NCI-H2171 (cell line): ENCODE results near the gene GJA1.

Experiments
- DNase-seq: peaks from one replicate; lab custom pipeline; 2025; lab: John Stamatoyannopoulos, UW

GJA1 gene

DNA sequence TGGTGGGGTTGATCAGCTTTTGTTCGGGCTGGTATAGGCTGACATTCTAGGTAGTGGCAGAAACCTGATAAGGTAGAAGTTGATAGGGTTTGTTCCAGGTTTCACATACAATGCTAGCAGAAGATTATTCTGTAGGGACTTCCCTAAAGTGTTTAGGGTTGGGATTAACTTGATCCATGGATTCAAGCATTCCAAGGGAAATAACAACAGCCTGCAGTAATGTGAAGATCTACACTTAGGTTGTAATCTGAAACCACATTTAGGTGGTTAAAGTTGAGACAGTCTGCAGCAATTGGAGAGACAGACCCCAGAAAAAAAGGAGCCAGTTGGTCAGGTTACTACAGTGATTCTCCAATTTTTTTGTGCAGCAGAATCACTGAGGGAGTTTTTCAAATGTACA lies 56.1 kb downstream of the GJA1 start:
- no peak for DNase-seq

DNA sequence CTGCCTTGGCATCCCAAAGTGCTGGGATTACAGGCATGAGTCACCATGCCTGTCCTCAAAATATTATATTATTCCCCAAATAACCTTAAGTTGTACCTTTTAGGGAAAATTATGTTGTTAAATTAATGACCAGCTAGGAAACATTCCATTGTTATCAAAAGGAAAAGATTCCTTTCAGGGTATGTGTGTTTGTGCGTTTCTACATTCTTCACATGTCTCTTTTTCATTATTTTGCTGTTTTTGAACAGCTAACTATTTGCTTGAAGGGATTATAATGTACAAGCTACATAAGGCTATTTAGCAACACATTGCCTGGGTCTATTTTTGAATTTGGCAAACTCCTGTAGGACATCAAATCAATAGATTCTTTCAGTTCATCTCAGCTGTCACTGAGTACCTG lies 57.1 kb downstream of the GJA1 start:
- DNase-seq: no peak

DNA sequence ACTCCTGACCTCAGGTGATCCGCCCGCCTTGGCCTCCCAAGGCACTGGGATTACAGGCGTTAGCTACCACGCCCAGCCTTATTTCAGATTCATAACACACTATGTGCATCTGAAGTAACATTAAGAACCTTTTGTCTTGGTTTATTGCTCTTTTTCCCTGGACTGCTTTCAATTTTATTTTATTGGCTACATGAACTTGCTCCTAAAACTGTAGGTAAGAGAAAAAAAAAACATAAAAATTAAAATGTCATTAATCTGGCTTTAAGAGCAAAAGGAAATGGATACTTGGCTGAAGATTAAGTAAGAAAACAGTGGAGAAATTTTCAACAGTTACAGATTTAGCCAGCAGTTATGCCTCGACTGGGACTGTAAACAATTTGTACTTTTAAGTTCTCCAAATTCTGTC lies 62.5 kb downstream of the GJA1 start:
- DNase-seq: no peak

DNA sequence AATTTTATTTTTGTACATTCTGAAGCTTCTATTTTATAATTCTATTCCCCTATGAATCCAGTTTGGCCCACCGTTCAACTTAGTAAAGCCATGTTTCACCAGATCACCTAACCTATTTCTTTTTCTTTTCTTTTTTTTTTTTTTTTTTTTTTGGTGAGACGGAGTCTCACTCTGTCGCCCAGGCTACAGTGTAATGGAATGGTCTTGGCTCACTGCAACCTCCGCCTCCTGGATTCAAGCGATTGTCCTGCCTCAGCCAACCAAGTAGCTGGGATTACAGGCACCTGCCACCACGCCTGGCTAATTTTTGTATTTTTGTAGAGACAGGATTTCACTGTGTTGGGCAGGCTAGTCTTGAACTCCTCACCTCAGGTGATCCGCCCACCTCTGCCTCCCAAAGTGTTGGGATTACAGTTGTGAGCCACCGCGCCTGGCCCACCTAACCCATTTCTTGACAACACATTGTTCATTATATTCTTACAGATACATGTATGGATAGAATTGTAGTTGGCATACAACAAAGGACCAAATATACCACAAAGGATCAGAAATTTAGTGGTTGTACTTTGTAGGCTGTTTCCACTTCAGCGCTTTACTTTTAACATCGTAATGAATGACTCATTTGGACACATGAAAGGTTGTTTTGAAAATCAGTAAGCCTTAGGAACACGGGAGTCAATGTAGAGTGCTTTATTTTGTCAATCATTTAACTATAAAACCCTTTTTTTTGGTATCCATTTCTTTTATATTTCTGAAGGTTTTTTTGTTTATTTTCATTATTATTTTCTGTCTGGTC lies 63.2 kb downstream of the GJA1 start:
- DNase-seq: no peak
